Measurements from ENCODE around the gene WDR35.

DNA sequence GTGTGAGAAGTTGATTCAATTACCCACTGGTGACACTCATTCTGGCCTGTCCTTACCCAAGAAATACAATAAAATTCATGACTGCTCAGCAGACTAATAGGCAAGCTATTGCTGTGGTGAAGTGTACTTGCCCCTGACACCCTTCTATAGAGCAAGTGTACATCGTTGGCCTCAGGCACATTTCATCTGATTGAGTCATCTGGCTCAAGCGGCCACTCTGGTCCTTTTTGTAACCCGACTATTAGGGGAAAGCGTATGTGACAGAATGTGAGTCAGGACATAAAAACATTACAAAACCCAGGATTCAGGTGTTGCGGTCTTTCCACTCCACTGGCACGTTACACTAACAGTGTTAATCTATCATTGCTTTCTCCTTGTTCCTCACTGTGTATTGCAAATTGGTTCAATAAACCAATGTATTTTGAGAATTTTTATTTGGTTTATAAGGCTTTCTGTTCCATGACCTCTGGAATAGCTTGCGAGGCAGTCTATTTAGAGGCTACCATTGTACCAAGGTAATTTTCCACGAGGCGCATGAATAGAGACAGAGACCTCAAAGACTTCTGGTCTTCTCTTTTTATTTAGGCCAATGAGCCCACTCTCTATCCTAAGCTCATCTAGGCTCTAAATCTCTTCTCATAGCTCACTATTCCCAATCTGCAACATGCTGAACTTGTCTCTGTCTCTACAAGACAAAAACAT lies 77.9 kb downstream of the WDR35 start:
- TF ChIP-seq, protein P1, sequence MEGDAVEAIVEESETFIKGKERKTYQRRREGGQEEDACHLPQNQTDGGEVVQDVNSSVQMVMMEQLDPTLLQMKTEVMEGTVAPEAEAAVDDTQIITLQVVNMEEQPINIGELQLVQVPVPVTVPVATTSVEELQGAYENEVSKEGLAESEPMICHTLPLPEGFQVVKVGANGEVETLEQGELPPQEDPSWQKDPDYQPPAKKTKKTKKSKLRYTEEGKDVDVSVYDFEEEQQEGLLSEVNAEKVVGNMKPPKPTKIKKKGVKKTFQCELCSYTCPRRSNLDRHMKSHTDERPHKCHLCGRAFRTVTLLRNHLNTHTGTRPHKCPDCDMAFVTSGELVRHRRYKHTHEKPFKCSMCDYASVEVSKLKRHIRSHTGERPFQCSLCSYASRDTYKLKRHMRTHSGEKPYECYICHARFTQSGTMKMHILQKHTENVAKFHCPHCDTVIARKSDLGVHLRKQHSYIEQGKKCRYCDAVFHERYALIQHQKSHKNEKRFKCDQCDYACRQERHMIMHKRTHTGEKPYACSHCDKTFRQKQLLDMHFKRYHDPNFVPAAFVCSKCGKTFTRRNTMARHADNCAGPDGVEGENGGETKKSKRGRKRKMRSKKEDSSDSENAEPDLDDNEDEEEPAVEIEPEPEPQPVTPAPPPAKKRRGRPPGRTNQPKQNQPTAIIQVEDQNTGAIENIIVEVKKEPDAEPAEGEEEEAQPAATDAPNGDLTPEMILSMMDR (conservative IDR thresholded peaks at IDR 0.05; ENCODE audit: low read depth, low read length), result no peak
- no peak for TF ChIP-seq EZH2 (IDR thresholded peaks at IDR 0.05; ENCODE audit: borderline replicate concordance, low read depth, low read length, poor library complexity, severe bottlenecking)

Measured in A673 (cell line).